Central memory CD8-positive, alpha-beta T cell (primary cell): ENCODE results near the gene RTP5.
A peak's percentile ranks its signal among the peaks of the same experiment; 100 is the strongest.

ENCODE experiments used
- ATAC-seq: fragments of 150-1000 bp; cut with Tn5 transposase; replicated peaks from 2 replicates; pipeline ENCODE4 v1.10.0; 2022; ENCODE audit warnings: mild to moderate bottlenecking, moderate FRiP score, moderate number of reproducible peaks; ENCODE audit not compliant: poor library complexity, severe bottlenecking; ENCODE audit errors: extremely low read depth
- DNase-seq, 2 donors: peaks; one replicate each; pipeline ENCODE4 v3.0.0; 2021; ENCODE audit warnings: low spot score in 2 of 2
- H3K27ac Mint-ChIP-seq: one replicate; pipeline ENCODE4 v1.8.0; 2022; ENCODE audit warnings: low read depth, mild to moderate bottlenecking, moderate library complexity, mixed read lengths
- H3K27me3 Mint-ChIP-seq: one replicate; pipeline ENCODE4 v1.8.0; 2022; ENCODE audit warnings: mixed read lengths
- H3K36me3 Mint-ChIP-seq: one replicate; pipeline ENCODE4 v1.8.0; 2022; ENCODE audit warnings: mild to moderate bottlenecking, moderate library complexity, mixed read lengths; ENCODE audit not compliant: insufficient read depth
- H3K4me1 Mint-ChIP-seq: one replicate; pipeline ENCODE4 v1.8.0; 2022; ENCODE audit warnings: mixed read lengths
- H3K4me3 Mint-ChIP-seq: one replicate; pipeline ENCODE4 v1.8.0; 2022; ENCODE audit warnings: mild to moderate bottlenecking, moderate library complexity, mixed read lengths
- H3K9me3 Mint-ChIP-seq: one replicate; pipeline ENCODE4 v1.8.0; 2022; ENCODE audit warnings: mixed read lengths

RTP5 gene

GRCh38 chr2:241857572-241858121 is 11.9 kb upstream of the RTP5 start:
- H3K27me3 Mint-ChIP-seq, result no peaks in the 10 kb centered on the region
- no peak for ATAC-seq

GRCh38 chr2:241858206-241859016 is 11.1 kb upstream of the RTP5 start, which contains the start of gene PDCD1:
TSS of gene PDCD1 (minus strand) at chr2:241858894. CDS start at chr2:241858838, 56 bp downstream.
- Mint-ChIP-seq H3K27me3 (no peaks in the 10 kb centered on the region), H3K36me3 (peaks cover 15% of the 10 kb centered on the region), H3K4me1 (peaks cover 55% of the 10 kb centered on the region), H3K4me3 (peak within 1 kb of the TSS; percentile 87), H3K9me3 (no peaks in the 10 kb centered on the region), H3K27ac (peak within 1 kb of the TSS; percentile 97)
- DNase-seq (no peak), ATAC-seq (peak; percentile 54)

More at GRCh38 chr2:241857572-241858121, 11.9 kb upstream of the RTP5 start:
- Mint-ChIP-seq H3K4me1 (peaks cover 50% of the 10 kb centered on the region), H3K4me3 (peak overlapping the region; percentile 87), H3K27ac (peak overlapping the region; percentile 86), H3K9me3 (no peaks in the 10 kb centered on the region), H3K36me3 (peaks cover 15% of the 10 kb centered on the region)
- DNase-seq, result no peak

- Mint-ChIP-seq H3K36me3 (peaks cover 17% of the 10 kb centered on the region), H3K9me3 (peaks cover 1% of the 10 kb centered on the region), H3K4me3 (peak overlapping the region; percentile 87), H3K27ac (peak overlapping the region; percentile 97), H3K4me1 (peaks cover 58% of the 10 kb centered on the region), H3K27me3 (no peaks in the 10 kb centered on the region)
- ATAC-seq, result peak; percentile 12
- no peak for DNase-seq
Measured at GRCh38 chr2:241859017-241859435, 10.5 kb upstream of the RTP5 start.

- Mint-ChIP-seq H3K27ac (peak overlapping the region; percentile 97), H3K4me1 (peaks cover 64% of the 10 kb centered on the region), H3K9me3 (peaks cover 6% of the 10 kb centered on the region), H3K4me3 (peak overlapping the region; percentile 87), H3K36me3 (peaks cover 23% of the 10 kb centered on the region), H3K27me3 (no peaks in the 10 kb centered on the region)
- ATAC-seq (peak; percentile 35), DNase-seq (no peak)
Measured at GRCh38 chr2:241859436-241860183, 9.9 kb upstream of the RTP5 start.

- ATAC-seq (no peak), DNase-seq (no peak)
- H3K36me3 Mint-ChIP-seq, result peaks cover 28% of the 10 kb centered on the region
- peaks cover 6% of the 10 kb centered on the region for H3K9me3 Mint-ChIP-seq
- H3K27me3 Mint-ChIP-seq, result no peaks in the 10 kb centered on the region
- peaks cover 70% of the 10 kb centered on the region for H3K4me1 Mint-ChIP-seq
- peak overlapping the region; percentile 97 for H3K27ac Mint-ChIP-seq
- H3K4me3 Mint-ChIP-seq, result peak overlapping the region; percentile 87
Measured at GRCh38 chr2:241860184-241861078, 9.1 kb upstream of the RTP5 start.

- H3K27ac Mint-ChIP-seq, result peak overlapping the region; percentile 88
- H3K9me3 Mint-ChIP-seq, result peaks cover 6% of the 10 kb centered on the region
- DNase-seq (no peak), ATAC-seq (no peak)
- H3K4me1 Mint-ChIP-seq, result peaks cover 70% of the 10 kb centered on the region
- H3K27me3 Mint-ChIP-seq, result no peaks in the 10 kb centered on the region
- H3K36me3 Mint-ChIP-seq, result peaks cover 28% of the 10 kb centered on the region
- peak overlapping the region; percentile 87 for H3K4me3 Mint-ChIP-seq
Measured at GRCh38 chr2:241861264-241861663, 8.3 kb upstream of the RTP5 start.

GRCh38 chr2:241862093-241862492 is 7.4 kb upstream of the RTP5 start:
- no peak for DNase-seq
- H3K27ac Mint-ChIP-seq, result peak overlapping the region; percentile 88
- peaks cover 28% of the 10 kb centered on the region for H3K36me3 Mint-ChIP-seq
- H3K4me1 Mint-ChIP-seq, result peaks cover 63% of the 10 kb centered on the region
- H3K9me3 Mint-ChIP-seq, result peaks cover 6% of the 10 kb centered on the region
- no peaks in the 10 kb centered on the region for H3K27me3 Mint-ChIP-seq
- ATAC-seq, result no peak
- peak overlapping the region; percentile 87 for H3K4me3 Mint-ChIP-seq

- no peak for DNase-seq
- H3K9me3 Mint-ChIP-seq, result peaks cover 6% of the 10 kb centered on the region
- H3K4me1 Mint-ChIP-seq, result peaks cover 56% of the 10 kb centered on the region
- peak overlapping the region; percentile 68 for H3K4me3 Mint-ChIP-seq
- no peak for ATAC-seq
- peaks cover 28% of the 10 kb centered on the region for H3K36me3 Mint-ChIP-seq
- H3K27me3 Mint-ChIP-seq, result no peaks in the 10 kb centered on the region
- H3K27ac Mint-ChIP-seq, result peak overlapping the region; percentile 89
Measured at GRCh38 chr2:241862775-241863535, 6.6 kb upstream of the RTP5 start.

GRCh38 chr2:241863536-241863954 is 6.0 kb upstream of the RTP5 start:
- DNase-seq (no peak), ATAC-seq (peak; percentile 6)
- peaks cover 6% of the 10 kb centered on the region for H3K9me3 Mint-ChIP-seq
- H3K27ac Mint-ChIP-seq, result peak overlapping the region; percentile 89
- H3K36me3 Mint-ChIP-seq, result peaks cover 30% of the 10 kb centered on the region
- peaks cover 58% of the 10 kb centered on the region for H3K4me1 Mint-ChIP-seq
- H3K4me3 Mint-ChIP-seq, result peak overlapping the region; percentile 68
- no peaks in the 10 kb centered on the region for H3K27me3 Mint-ChIP-seq

GRCh38 chr2:241864168-241864849 is 5.2 kb upstream of the RTP5 start:
- no peak for DNase-seq
- Mint-ChIP-seq H3K4me3 (peak overlapping the region; percentile 68), H3K27ac (peak overlapping the region; percentile 89), H3K9me3 (peaks cover 6% of the 10 kb centered on the region), H3K36me3 (peaks cover 30% of the 10 kb centered on the region), H3K27me3 (no peaks in the 10 kb centered on the region), H3K4me1 (peaks cover 60% of the 10 kb centered on the region)
- ATAC-seq, result no peak

- Mint-ChIP-seq H3K27ac (peak overlapping the region; percentile 89), H3K4me3 (peak overlapping the region; percentile 68), H3K27me3 (no peaks in the 10 kb centered on the region), H3K4me1 (peaks cover 54% of the 10 kb centered on the region), H3K36me3 (peaks cover 27% of the 10 kb centered on the region), H3K9me3 (peaks cover 6% of the 10 kb centered on the region)
- DNase-seq (no peak), ATAC-seq (no peak)
Measured at GRCh38 chr2:241864850-241865213, 4.7 kb upstream of the RTP5 start.
